Liver (tissue), 3 donors: ENCODE measurements around the gene MTCP1.
A peak's percentile ranks its signal among the peaks of the same experiment; 100 is the strongest.

Source experiments
- GABPA ChIP-seq, 2 donors: IDR thresholded peaks in 1 of 2; conservative IDR thresholded peaks in 1 of 2; 2 replicates each; pipeline ENCODE4 v1.6.1; 2016; ENCODE audit warnings: antibody characterized with exemption in 2 of 2, mild to moderate bottlenecking in 1 of 2, moderate library complexity in 1 of 2
- JUND ChIP-seq, 2 donors: IDR thresholded peaks; 2 replicates each; pipeline ENCODE4 v1.6.1; 2016; ENCODE audit warnings: antibody characterized with exemption in 2 of 2
- RAD21 ChIP-seq, 2 donors: IDR thresholded peaks; 2 replicates each; pipeline ENCODE4 v1.6.1; 2016; ENCODE audit warnings: antibody characterized with exemption in 2 of 2, mild to moderate bottlenecking in 2 of 2
- RXRA ChIP-seq, 2 donors: IDR thresholded peaks; 2 replicates each; pipeline ENCODE4 v1.6.1; 2017 to 2018; ENCODE audit warnings: antibody characterized with exemption in 2 of 2, mild to moderate bottlenecking in 1 of 2
- SP1 ChIP-seq: IDR thresholded peaks from 2 replicates; pipeline ENCODE4 v1.6.1; 2018; ENCODE audit warnings: antibody characterized with exemption, mild to moderate bottlenecking
- TAF1 ChIP-seq: conservative IDR thresholded peaks from 2 replicates; pipeline ENCODE4 v1.6.1; 2016; ENCODE audit warnings: antibody characterized with exemption, mild to moderate bottlenecking
- YY1 ChIP-seq: IDR thresholded peaks from 2 replicates; pipeline ENCODE4 v1.6.1; 2016; ENCODE audit warnings: antibody characterized with exemption, mild to moderate bottlenecking
- TF ChIP-seq, protein P1 (sequence below): fragments of 150-350 bp; IDR thresholded peaks from 2 replicates; pipeline ENCODE4 v1.5.1; 2017; ENCODE audit warnings: improper control_type of control experiment, low read depth, low read length; ENCODE audit not compliant: missing input control
- TF ChIP-seq, protein P2 (sequence below): IDR thresholded peaks from 2 replicates; pipeline ENCODE4 v1.6.1; 2016; ENCODE audit warnings: antibody characterized with exemption
- donor health status: healthy.
- donor health status: healthy.

DNA sequence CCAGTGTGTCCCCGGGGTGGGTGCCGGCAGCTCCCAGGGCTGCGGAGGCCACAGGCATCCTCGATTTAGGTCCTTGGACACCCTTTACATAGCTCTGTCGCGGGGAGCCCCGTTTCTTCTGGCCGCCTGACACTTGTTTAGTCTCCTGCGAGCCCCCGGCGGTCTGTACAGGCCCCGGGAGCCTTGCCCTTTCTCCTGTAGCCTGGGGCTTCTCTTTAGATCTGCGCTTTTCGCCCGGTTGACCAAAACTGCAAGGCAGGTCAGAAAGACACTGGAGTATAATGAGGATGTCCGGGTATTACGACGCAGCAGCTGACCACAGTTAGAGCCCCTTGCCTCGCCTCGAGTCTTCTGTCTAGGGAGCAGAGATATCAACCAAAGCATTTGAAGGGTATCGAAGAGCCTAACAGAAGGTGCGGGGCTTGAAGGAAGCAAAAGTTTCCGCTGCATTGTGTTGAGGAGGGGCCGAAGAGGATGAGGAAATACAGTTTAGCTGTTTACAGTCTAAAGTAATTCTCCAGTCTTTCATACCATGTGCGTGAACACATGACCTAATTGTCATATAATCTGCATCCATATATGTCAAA is 851 bp upstream of the MTCP1 start:
- TF ChIP-seq, protein P1, sequence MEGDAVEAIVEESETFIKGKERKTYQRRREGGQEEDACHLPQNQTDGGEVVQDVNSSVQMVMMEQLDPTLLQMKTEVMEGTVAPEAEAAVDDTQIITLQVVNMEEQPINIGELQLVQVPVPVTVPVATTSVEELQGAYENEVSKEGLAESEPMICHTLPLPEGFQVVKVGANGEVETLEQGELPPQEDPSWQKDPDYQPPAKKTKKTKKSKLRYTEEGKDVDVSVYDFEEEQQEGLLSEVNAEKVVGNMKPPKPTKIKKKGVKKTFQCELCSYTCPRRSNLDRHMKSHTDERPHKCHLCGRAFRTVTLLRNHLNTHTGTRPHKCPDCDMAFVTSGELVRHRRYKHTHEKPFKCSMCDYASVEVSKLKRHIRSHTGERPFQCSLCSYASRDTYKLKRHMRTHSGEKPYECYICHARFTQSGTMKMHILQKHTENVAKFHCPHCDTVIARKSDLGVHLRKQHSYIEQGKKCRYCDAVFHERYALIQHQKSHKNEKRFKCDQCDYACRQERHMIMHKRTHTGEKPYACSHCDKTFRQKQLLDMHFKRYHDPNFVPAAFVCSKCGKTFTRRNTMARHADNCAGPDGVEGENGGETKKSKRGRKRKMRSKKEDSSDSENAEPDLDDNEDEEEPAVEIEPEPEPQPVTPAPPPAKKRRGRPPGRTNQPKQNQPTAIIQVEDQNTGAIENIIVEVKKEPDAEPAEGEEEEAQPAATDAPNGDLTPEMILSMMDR = no peak
- TF ChIP-seq TAF1 (peak; percentile 8), JUND (IDR thresholded peaks at IDR 0.05) (no peak), SP1 (no peak), GABPA (IDR thresholded peaks at IDR 0.05 in 1 of 2, conservative IDR thresholded peaks at IDR 0.05 in 1 of 2) (no peak), RAD21 (IDR thresholded peaks at IDR 0.05) (no peak), YY1 (no peak), RXRA (IDR thresholded peaks at IDR 0.05) (no peak)
- TF ChIP-seq, protein P2, sequence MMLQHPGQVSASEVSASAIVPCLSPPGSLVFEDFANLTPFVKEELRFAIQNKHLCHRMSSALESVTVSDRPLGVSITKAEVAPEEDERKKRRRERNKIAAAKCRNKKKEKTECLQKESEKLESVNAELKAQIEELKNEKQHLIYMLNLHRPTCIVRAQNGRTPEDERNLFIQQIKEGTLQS = no peak
